Liver (tissue), 9 donors: ENCODE data around the gene CR1L. TPM values are rescaled to one million over a fixed set of nuclear protein-coding genes. Genes with fewer than 3 reads are reported as not detected.

Experiments
- DNase-seq: peaks from one replicate; pipeline ENCODE4 v3.0.0-alpha.2; 2017; ENCODE audit warnings: low spot score
- H3K27ac ChIP-seq, 2 donors: one replicate each; pipeline ENCODE4 v1.7.0; 2013; ENCODE audit warnings: inconsistent platforms in 2 of 2, low read length in 2 of 2, control low read depth in 1 of 2, low read depth in 1 of 2, mild to moderate bottlenecking in 1 of 2
- H3K27me3 ChIP-seq, 4 donors: one replicate each; pipeline versions ENCODE4 v1.6.1 to v1.7.0; 2013; ENCODE audit warnings: low read length in 3 of 4, inconsistent platforms in 1 of 4, mild to moderate bottlenecking in 1 of 4, moderate library complexity in 1 of 4; ENCODE audit not compliant: control insufficient read depth in 4 of 4, insufficient read depth in 4 of 4
- H3K36me3 ChIP-seq, 4 donors: one replicate each; pipeline versions ENCODE4 v1.6.1 to v1.7.0; 2013; ENCODE audit warnings: low read length in 3 of 4, mild to moderate bottlenecking in 3 of 4, low read depth in 1 of 4, moderate library complexity in 1 of 4; ENCODE audit not compliant: control insufficient read depth in 4 of 4, insufficient read depth in 3 of 4
- H3K4me1 ChIP-seq, 4 donors: one replicate each; pipeline versions ENCODE4 v1.6.1 to v1.7.0; 2013; ENCODE audit warnings: low read length in 3 of 4, mild to moderate bottlenecking in 3 of 4, moderate library complexity in 1 of 4; ENCODE audit not compliant: control insufficient read depth in 4 of 4, insufficient read depth in 4 of 4
- H3K4me3 ChIP-seq, 3 donors: one replicate each; pipeline versions ENCODE4 v1.6.1 to v1.7.0; 2013; ENCODE audit warnings: low read length in 3 of 3, control low read depth in 1 of 3, low read depth in 1 of 3, mild to moderate bottlenecking in 1 of 3
- H3K9ac ChIP-seq, 2 donors: one replicate each; pipeline ENCODE4 v1.7.0; 2013; ENCODE audit warnings: low read length in 2 of 2, mild to moderate bottlenecking in 2 of 2, moderate library complexity in 2 of 2, control low read depth in 1 of 2, low read depth in 1 of 2
- H3K9me3 ChIP-seq, 4 donors: one replicate each; pipeline versions ENCODE4 v1.6.1 to v1.7.0; 2013; ENCODE audit warnings: low read length in 3 of 4; ENCODE audit not compliant: control insufficient read depth in 4 of 4
- EGR1 ChIP-seq, 2 donors: IDR thresholded peaks; 2 replicates each; pipeline ENCODE4 v1.6.1; 2016 to 2018; ENCODE audit warnings: antibody characterized with exemption in 2 of 2, low read depth in 2 of 2
- FOXA1 ChIP-seq: IDR thresholded peaks from 2 replicates; pipeline ENCODE4 v1.6.1; 2016; ENCODE audit warnings: antibody characterized with exemption
- FOXA2 ChIP-seq: IDR thresholded peaks from 2 replicates; pipeline ENCODE4 v1.6.1; 2016; ENCODE audit warnings: antibody characterized with exemption
- GABPA ChIP-seq, 2 donors: IDR thresholded peaks in 1 of 2; conservative IDR thresholded peaks in 1 of 2; 2 replicates each; pipeline ENCODE4 v1.6.1; 2016; ENCODE audit warnings: antibody characterized with exemption in 2 of 2, mild to moderate bottlenecking in 1 of 2, moderate library complexity in 1 of 2
- HNF4A ChIP-seq, 2 donors: conservative IDR thresholded peaks; 2 replicates each; pipeline ENCODE4 v1.6.1; 2016; ENCODE audit warnings: antibody characterized with exemption in 2 of 2, mild to moderate bottlenecking in 2 of 2
- HNF4G ChIP-seq: IDR thresholded peaks from 2 replicates; pipeline ENCODE4 v1.6.1; 2016; ENCODE audit warnings: antibody characterized with exemption
- JUND ChIP-seq, 2 donors: IDR thresholded peaks; 2 replicates each; pipeline ENCODE4 v1.6.1; 2016; ENCODE audit warnings: antibody characterized with exemption in 2 of 2
- NR2F2 ChIP-seq: IDR thresholded peaks from 2 replicates; pipeline ENCODE4 v1.6.1; 2016; ENCODE audit warnings: antibody characterized with exemption
- RXRA ChIP-seq, 2 donors: IDR thresholded peaks; 2 replicates each; pipeline ENCODE4 v1.6.1; 2017 to 2018; ENCODE audit warnings: antibody characterized with exemption in 2 of 2, mild to moderate bottlenecking in 1 of 2
- TAF1 ChIP-seq: conservative IDR thresholded peaks from 2 replicates; pipeline ENCODE4 v1.6.1; 2016; ENCODE audit warnings: antibody characterized with exemption, mild to moderate bottlenecking
- YY1 ChIP-seq: IDR thresholded peaks from 2 replicates; pipeline ENCODE4 v1.6.1; 2016; ENCODE audit warnings: antibody characterized with exemption, mild to moderate bottlenecking
- WGBS: extraction: QIAGEN DNeasy Blood & Tissue Kit; methylation state at CpG from one replicate; pipeline ENCODE4 v1.1.7; 2013; 5-methylcytosine and 5-hydroxymethylcytosine counted together
- polyA plus RNA-seq, 2 donors: library from polyadenylated mRNA; stranded (reverse) in 1 of 2; unstranded in 1 of 2; fragments of 200-250 nt in 1 of 2; fragments of >200 nt in 1 of 2; fragmentation: Nextera tagmentation in 1 of 2; extraction: Ambion mirVana in 1 of 2; gene quantifications; one replicate each; pipeline versions ENCODE4 v1.2.1 to v1.2.3, GENCODE V29; 2013 to 2015
- total RNA-seq, 2 donors: library from RNA; depleted of rRNA; stranded (reverse); fragments of >200 nt; gene quantifications; one replicate each; pipeline ENCODE4 v1.2.3, GENCODE V29; 2014
- TF ChIP-seq, protein P1 (sequence below): IDR thresholded peaks from 2 replicates; pipeline ENCODE4 v1.6.1; 2016; ENCODE audit warnings: antibody characterized with exemption, mild to moderate bottlenecking
- TF ChIP-seq, protein P2 (sequence below): IDR thresholded peaks from 2 replicates; pipeline ENCODE4 v1.6.1; 2016; ENCODE audit warnings: antibody characterized with exemption
- TF ChIP-seq, protein P3 (sequence below): IDR thresholded peaks from 2 replicates; pipeline ENCODE4 v1.6.1; 2016; ENCODE audit warnings: antibody characterized with exemption
- TF ChIP-seq, protein P4 (sequence below): fragments of 150-350 bp; IDR thresholded peaks from 2 replicates; pipeline ENCODE4 v1.5.1; 2017; ENCODE audit warnings: improper control_type of control experiment, low read depth, low read length; ENCODE audit not compliant: missing input control
- TF ChIP-seq, protein P5 (sequence below): IDR thresholded peaks from 2 replicates; pipeline ENCODE4 v1.6.1; 2016; ENCODE audit warnings: antibody characterized with exemption
- donor health status: healthy.
- donor health status: healthy.
- donor health status: healthy.
- donor health status: healthy.
- donor health status: healthy.

The CR1L gene
- total and polyA plus RNA-seq, 4 donors = 0.18 to 30.9 (median 0.42) TPM

DNA sequence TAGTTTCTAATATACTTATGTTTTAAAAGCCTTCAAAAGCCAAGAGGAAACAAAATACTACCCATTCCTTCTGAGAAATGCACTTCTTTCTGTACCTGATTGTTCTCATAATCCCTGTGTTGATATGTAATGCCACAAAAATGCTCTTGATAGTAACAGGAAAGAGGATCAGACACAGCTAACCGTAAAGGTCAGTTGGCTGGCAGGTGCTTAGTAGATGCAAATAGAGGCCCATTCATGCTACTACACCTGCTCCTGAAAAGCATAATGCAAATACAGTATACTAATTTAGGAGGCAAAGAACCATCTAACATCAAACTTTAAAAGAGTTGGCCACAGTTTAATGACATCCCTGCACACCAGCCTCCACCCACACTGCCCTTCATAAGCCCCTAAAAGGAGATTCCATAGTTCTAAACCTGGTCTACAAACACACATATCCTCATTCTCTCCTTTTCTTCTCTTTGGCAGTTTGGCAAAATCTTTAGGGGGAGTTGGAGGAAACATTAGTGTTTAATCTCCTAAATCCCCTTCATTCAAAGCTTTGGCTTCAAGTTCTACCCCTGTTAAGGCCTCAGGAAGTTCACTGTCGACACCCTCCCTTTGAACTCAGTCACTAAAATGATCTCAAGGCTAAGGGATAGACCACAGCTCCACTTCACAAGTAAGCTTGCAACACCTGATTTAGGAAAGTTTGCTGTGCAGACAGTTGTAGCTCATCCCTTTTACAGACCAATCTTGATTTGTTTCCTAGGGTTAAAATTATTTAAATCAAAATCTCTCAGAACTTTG is 104.0 kb downstream of the CR1L start (continued):
- TF ChIP-seq EGR1 (IDR thresholded peaks at IDR 0.05; ENCODE audit: low read depth in 2 of 2) (no peak), RXRA (IDR thresholded peaks at IDR 0.05) (no peak), FOXA1 (no peak), FOXA2 (no peak), HNF4G (no peak), NR2F2 (no peak)
- TF ChIP-seq, protein P1, sequence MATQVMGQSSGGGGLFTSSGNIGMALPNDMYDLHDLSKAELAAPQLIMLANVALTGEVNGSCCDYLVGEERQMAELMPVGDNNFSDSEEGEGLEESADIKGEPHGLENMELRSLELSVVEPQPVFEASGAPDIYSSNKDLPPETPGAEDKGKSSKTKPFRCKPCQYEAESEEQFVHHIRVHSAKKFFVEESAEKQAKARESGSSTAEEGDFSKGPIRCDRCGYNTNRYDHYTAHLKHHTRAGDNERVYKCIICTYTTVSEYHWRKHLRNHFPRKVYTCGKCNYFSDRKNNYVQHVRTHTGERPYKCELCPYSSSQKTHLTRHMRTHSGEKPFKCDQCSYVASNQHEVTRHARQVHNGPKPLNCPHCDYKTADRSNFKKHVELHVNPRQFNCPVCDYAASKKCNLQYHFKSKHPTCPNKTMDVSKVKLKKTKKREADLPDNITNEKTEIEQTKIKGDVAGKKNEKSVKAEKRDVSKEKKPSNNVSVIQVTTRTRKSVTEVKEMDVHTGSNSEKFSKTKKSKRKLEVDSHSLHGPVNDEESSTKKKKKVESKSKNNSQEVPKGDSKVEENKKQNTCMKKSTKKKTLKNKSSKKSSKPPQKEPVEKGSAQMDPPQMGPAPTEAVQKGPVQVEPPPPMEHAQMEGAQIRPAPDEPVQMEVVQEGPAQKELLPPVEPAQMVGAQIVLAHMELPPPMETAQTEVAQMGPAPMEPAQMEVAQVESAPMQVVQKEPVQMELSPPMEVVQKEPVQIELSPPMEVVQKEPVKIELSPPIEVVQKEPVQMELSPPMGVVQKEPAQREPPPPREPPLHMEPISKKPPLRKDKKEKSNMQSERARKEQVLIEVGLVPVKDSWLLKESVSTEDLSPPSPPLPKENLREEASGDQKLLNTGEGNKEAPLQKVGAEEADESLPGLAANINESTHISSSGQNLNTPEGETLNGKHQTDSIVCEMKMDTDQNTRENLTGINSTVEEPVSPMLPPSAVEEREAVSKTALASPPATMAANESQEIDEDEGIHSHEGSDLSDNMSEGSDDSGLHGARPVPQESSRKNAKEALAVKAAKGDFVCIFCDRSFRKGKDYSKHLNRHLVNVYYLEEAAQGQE = no peak

DNA sequence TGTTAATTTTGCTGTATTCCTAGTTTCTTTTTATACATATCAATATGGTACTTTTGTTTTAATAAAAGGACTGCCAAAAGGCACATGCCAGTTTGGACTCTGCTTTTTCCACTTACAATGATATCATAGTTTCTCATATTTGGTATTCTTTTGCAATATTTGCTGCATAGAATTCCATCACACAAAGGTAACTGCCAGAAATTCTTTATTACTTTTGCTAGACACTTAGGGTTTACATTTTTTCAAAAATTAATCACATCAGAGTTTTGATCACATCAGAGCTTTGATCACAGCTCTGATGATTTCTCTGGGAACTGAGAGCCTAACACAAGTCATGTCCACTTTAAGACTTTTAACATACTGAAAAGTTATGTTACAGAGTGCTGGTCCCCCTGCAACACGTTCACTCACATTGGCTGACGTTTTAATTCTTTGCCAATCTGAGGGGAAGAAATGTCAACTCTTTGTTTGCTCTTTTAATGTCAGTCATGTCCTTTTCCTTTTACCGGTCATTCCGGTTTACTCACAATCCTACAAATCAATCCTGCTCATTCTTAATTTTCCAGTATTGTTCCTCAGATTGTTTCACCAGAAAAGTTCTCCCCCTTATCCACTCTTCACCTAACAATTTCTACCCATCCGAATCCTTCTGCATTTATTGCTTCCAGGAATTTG is 105.8 kb downstream of the CR1L start:
- no peak for DNase-seq
- peak overlapping the region; percentile 12 to 71 (median 63) for H3K4me3 ChIP-seq
- H3K9me3 ChIP-seq = no peaks in the 10 kb centered on the region
- no peaks in the 10 kb centered on the region for H3K27me3 ChIP-seq
- WGBS = 27% methylated on average over 5 of the region's 5 CpGs
- TF ChIP-seq, protein P2, sequence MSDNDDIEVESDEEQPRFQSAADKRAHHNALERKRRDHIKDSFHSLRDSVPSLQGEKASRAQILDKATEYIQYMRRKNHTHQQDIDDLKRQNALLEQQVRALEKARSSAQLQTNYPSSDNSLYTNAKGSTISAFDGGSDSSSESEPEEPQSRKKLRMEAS = no peak
- TF ChIP-seq GABPA (IDR thresholded peaks at IDR 0.05 in 1 of 2, conservative IDR thresholded peaks at IDR 0.05 in 1 of 2) (no peak), JUND (IDR thresholded peaks at IDR 0.05) (no peak), TAF1 (peak; percentile 22), HNF4A (conservative IDR thresholded peaks at IDR 0.05) (no peak), FOXA2 (no peak), NR2F2 (no peak), YY1 (peak; percentile 16)
- TF ChIP-seq, protein P3, sequence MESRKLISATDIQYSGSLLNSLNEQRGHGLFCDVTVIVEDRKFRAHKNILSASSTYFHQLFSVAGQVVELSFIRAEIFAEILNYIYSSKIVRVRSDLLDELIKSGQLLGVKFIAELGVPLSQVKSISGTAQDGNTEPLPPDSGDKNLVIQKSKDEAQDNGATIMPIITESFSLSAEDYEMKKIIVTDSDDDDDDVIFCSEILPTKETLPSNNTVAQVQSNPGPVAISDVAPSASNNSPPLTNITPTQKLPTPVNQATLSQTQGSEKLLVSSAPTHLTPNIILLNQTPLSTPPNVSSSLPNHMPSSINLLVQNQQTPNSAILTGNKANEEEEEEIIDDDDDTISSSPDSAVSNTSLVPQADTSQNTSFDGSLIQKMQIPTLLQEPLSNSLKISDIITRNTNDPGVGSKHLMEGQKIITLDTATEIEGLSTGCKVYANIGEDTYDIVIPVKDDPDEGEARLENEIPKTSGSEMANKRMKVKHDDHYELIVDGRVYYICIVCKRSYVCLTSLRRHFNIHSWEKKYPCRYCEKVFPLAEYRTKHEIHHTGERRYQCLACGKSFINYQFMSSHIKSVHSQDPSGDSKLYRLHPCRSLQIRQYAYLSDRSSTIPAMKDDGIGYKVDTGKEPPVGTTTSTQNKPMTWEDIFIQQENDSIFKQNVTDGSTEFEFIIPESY = no peak
- TF ChIP-seq, protein P4, sequence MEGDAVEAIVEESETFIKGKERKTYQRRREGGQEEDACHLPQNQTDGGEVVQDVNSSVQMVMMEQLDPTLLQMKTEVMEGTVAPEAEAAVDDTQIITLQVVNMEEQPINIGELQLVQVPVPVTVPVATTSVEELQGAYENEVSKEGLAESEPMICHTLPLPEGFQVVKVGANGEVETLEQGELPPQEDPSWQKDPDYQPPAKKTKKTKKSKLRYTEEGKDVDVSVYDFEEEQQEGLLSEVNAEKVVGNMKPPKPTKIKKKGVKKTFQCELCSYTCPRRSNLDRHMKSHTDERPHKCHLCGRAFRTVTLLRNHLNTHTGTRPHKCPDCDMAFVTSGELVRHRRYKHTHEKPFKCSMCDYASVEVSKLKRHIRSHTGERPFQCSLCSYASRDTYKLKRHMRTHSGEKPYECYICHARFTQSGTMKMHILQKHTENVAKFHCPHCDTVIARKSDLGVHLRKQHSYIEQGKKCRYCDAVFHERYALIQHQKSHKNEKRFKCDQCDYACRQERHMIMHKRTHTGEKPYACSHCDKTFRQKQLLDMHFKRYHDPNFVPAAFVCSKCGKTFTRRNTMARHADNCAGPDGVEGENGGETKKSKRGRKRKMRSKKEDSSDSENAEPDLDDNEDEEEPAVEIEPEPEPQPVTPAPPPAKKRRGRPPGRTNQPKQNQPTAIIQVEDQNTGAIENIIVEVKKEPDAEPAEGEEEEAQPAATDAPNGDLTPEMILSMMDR = no peak
- TF ChIP-seq, protein P5, sequence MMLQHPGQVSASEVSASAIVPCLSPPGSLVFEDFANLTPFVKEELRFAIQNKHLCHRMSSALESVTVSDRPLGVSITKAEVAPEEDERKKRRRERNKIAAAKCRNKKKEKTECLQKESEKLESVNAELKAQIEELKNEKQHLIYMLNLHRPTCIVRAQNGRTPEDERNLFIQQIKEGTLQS = no peak
- H3K27ac ChIP-seq = peak overlapping the region; percentile 76 to 98
- H3K4me1 ChIP-seq = peaks cover 5 to 33% (median 22%) of the 10 kb centered on the region in 4 donors
- no peaks in the 10 kb centered on the region for H3K36me3 ChIP-seq
- H3K9ac ChIP-seq = peak overlapping the region; percentile 35 to 86
